Right kidney (tissue), 9 donors: ENCODE measurements around the gene DUSP10.

ENCODE experiments used
- DNase-seq: peaks from one replicate; pipeline ENCODE4 v3.0.0-alpha.2; 2016
- long read RNA-seq, 8 donors: transcript quantifications; one replicate each; lab custom pipeline, GENCODE V29; 2026

DUSP10 gene
- long read RNA-seq, donor 1, partial matches to known transcripts = 0 of 1 reads
- long read RNA-seq, donor 1, other reads (novel, unspliced or antisense) = 0 of 1 reads
- long read RNA-seq, donor 2 = 0 reads
- long read RNA-seq, donor 3 = 0 reads
- long read RNA-seq, donor 4 = 0 reads
- long read RNA-seq, donor 5 = 0 reads
- long read RNA-seq, donor 6, partial matches to known transcripts = 0 of 1 reads
- long read RNA-seq, donor 6, other reads (novel, unspliced or antisense) = 0 of 1 reads
- long read RNA-seq, donor 7 = 0 reads
- long read RNA-seq, donor 8, partial matches to known transcripts = 0 of 2 reads
- long read RNA-seq, donor 8, other reads (novel, unspliced or antisense) = 0 of 2 reads

GRCh38 chr1:221741703-221742554 lies at the start of gene DUSP10:
Gene DUSP10, minus strand, starts transcription at chr1:221742089. Its CDS starts 2,345 bp downstream, at chr1:221739744.
- DNase-seq = peak; percentile 90

DNA sequence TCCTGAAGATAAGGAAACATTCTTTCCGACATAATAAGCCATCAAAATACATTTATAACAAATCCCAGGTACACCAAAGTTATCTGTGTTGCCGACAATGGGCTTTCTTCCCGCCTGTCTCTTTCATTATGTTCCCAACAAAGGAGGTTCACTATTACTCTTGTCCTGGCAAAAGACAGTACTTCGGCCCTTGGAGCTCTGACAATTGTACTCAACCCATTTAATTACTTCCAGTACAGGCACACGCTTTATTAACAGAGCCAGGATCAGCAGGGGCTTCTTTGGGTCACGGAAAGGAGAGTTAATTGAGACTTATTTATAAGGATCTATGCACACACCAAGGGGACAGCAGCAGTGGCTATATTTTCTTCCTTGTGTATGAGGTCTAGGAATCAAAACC lies 46.6 kb upstream of the DUSP10 start:
- DNase-seq = no peak

DNA sequence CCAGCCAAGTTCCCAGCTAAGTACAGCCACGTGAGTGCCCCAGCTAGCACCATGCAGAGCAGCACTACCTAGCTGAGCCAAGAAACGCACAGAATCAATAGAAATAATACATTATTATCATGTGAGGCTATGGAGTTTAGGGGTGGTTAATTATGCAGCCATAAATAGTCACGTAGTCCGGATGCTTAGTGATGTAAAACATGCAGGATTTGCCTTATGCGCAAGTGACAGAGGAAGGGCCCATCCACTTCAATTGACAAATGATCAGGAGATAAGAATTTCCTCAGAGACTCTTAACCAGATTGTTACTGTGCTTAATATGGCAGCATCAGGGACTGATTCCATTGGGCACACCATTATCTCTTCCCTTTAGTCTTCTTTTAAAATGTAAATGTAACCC lies 44.8 kb upstream of the DUSP10 start:
- no peak for DNase-seq

GRCh38 chr1:221783936-221784335 lies 42.0 kb upstream of the DUSP10 start:
- no peak for DNase-seq

GRCh38 chr1:221783437-221783836 lies 41.5 kb upstream of the DUSP10 start:
- DNase-seq = no peak

- no peak for DNase-seq
These were observed 41.1 kb upstream of the DUSP10 start for GRCh38 chr1:221782970-221783369.

DNA sequence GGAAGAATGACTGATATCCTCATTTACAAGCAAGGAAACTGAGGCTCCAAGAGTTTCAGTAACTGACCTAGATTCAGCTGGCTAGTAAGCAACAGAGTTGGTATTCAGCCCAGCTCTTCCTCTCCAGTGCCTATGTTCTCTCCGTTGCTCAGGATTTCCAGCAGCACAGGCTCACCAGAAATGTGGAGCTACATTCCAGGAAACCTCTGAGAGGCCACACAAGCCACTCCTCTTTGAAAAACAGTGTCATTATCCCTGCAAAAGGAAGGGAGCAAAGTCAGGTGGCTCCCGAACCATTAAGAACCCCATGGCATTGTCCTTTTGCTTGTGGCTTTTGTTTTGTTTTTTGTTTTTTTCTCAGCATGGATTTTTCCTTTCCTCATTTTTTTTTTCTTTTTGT lies 40.6 kb upstream of the DUSP10 start:
- DNase-seq = no peak

DNA sequence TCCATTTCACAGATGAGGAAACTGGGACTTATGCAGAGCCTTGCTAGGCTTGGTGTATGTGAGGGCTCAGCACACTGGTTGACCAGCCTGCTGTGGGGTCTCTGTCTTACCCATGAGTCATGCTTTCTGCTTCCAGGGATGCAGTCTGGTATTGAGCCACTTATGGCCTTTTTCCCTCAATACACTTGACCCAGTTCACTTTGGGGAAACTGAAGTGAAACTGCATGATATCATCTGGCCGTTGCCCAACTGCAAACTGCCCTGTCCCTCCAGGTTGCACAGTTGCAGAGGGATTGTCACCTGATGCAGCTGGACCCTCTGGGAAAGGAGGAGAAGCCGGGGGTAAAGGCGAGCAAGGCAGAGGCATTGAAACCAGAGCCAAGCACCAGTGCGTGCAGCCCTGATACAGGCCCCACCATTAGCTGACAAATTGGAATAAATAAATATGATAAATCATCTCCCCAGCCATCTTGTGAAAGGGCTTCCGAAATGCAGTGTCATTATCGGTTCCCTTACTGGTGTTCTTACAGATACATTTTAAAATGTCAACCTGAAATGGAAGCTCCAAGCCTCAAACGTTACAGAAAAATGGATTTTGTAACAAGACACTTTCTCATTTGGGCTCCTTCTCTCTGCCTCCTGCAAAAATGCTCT lies 39.3 kb upstream of the DUSP10 start:
- DNase-seq = no peak

DNA sequence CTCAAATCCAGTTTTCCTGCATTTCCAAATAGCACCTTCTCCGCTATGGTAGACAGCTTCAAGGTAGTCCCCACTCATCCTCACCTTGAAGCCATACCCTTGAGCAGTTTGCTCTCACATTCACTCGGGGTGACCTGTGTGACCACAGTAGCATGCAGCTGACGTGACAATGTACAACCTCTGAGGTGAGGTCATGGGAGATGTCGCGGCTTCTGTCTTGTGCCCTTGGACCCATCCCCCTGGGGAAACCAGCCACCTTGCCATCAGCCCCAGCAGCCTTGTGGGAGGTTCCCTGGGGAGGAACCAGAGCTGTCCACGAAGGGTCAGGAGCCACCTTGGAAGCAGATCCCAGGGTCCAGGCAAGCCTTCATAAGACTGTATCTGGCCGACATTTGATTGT lies 38.3 kb upstream of the DUSP10 start:
- DNase-seq = no peak

GRCh38 chr1:221779771-221780170 lies 37.9 kb upstream of the DUSP10 start:
- DNase-seq = no peak

GRCh38 chr1:221778535-221779142 lies 36.8 kb upstream of the DUSP10 start:
- no peak for DNase-seq

- DNase-seq = no peak
These were observed 36.2 kb upstream of the DUSP10 start for GRCh38 chr1:221778125-221778524.

- DNase-seq = no peak
These were observed 35.7 kb upstream of the DUSP10 start for GRCh38 chr1:221777431-221778072.

DNA sequence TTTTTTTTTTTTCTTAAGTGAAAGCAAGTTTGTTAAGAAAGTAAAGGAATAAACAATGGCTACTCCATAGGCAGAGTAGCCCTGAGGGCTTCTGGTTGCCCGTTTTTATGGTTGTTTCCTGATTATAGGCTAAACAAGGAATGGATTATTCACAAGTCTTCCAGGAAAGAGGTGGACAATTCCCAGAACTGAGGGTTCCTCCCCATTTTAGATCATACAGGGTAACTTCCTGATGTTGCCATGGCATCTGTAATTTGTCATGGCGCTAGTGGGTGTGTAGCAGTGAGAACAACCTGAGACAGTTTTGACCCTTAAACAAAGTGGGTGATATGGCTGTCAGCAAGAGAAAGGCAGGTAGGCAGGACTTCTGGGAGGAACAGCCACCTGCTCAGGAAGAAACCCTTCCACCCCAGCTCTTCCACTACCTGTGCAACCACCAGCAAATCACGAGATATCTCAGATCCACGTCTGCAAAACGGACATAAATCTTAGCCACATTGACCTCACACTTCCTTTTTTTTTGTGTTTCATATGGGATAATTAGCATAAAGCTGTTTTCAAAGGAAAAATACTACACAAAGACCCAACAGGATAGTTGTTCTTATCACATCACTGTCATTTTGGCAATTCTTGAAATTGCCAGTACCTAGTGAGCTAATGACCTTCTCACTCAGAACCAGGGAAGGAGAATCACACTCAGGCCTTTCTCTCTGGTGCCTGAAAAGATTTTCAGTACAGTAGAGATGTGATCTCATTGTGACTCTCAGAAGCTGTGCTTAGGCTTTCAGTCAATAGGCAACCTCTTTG lies 34.8 kb upstream of the DUSP10 start:
- no peak for DNase-seq

DNA sequence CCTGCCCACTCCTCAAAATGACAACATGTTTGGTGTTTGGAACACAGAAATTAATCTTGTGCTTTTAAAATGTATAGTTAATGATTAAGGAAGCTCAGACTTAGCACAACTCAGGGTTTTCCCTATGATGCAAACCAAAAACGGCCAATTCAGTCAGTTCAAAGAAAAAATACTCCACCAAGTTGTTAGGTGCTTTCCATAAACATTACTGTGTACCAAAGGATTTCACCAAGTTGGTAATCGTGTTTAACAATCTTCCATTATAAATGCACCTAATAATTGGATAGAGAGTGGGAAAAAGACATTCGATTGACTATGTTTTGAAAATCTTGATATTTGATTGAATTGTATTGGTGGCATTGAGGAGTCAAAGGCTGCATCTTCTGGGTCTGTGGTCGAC lies 33.3 kb upstream of the DUSP10 start:
- no peak for DNase-seq

DNA sequence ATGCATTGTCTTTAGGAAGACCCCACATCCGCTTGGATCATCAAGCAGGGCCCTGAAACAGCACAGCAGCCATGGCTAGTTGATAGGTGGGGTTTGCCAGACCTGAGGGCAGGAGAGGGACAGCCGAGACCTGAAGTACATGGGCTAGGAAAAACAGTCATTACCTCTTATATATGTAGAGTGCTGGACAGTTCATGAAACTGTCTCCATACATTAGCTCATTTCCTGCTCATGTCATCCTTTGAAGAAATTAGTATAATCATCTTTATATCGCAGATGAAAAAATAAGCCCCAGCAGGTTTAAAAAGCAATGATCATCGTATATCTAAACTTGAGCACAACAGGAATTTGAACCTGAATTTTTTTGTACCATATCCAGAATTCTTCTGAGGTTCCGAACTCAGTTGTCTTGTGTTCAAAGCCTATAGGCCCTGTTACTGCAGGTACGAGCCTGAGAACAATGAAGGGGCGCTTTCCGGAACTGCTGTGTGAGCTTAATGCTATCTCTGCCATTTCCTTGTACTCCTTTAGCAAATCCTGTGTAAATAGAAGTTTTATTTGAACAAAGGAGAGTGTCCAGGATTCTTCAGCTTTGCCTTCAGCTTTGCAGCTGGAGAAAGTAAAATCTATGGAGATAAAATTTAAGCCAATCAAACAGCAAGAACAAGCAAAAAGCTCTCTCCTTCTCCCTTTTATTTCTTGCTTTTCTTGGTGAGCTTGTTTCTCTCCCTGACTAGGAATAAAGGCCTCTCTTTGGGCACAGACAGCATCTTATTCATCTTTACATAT lies 32.4 kb upstream of the DUSP10 start:
- no peak for DNase-seq

DNA sequence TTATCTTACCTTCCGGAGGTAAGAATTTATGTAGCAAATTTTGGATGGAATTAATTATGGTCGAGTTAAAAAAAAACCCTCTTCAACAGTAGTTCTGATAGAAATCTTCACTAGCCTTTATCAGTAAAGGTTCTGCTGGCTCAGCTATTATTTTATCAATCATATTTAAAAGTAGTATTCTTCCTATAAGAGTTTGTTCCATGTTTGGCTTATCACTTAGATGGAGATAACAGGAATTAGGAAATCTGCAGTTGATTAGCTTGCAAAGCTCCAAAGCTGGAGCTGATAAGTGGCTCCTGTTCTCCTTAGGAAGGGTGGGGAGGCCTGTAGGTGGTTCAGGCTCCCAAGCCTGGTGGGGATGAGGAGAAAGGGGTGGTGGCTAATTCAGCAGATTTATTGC lies 31.5 kb upstream of the DUSP10 start:
- no peak for DNase-seq

DNA sequence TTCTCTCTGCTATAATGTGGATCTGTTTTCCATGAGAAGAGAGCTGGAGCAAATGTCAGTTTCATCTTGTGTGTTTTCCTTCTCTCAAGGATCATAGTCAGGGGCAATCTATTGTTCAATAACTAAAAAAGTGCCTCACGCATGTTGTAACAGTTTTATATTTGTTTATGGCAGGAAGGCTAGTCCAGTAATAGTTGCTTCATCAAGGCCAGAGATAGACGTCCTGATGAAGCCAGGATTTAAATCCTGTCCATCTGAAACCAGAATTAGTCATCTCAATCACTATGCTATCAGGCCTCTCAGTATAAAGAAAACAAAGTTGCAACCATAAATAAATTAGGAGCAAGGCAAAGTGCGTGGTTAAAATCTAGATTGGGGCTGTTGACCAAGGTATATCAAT lies 30.2 kb upstream of the DUSP10 start:
- DNase-seq = no peak

DNA sequence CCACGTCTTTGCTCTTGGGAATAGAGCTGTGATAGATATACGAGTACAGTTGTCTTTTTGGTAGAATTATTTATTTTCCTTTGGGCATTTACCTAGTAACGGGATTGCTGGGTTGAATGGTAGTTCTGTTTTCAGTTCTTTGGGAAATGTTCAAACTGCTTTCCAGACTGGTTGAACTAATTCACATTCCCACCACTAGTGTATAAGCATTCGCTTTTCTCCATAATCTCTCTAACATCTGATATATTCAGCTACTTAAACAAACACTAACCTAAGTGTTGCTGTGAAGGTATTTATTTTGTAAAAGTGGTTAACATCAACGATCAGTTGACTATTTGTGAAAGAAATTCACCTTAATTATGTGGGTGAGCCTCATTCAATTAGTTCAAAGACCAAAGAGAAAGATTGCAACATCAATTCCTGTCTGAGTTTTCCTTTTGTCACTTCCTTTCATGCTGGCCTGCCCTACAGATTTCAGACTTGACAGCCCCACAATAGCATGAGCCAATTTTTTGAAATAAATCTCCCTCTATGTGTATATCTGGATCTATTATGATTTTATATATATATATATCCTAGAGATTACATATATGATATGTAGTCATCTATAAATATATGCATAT lies 26.7 kb upstream of the DUSP10 start:
- DNase-seq = no peak

- no peak for DNase-seq
These were observed 24.3 kb upstream of the DUSP10 start for GRCh38 chr1:221766210-221766609.
